CD4-positive, alpha-beta T cell (primary cell): ENCODE measurements around the gene BCDIN3D. TPM values are rescaled to one million over a fixed set of nuclear protein-coding genes. Genes with fewer than 3 reads are reported as not detected.

Experiments
- ATAC-seq: fragments of 200-7000 bp; cut with Tn5 transposase; one replicate; pipeline ENCODE4 v1.10.0; 2022; ENCODE audit warnings: mild to moderate bottlenecking; ENCODE audit not compliant: poor library complexity
- CTCF ChIA-PET: fragments of 350-600 bp; sonication (Branson Sonifier 250); formaldehyde crosslinking; loops from one replicate; lab custom pipeline; 2021; ENCODE audit warnings: antibody characterized with exemption, inconsistent platforms; lab: Charles Lee
- POLR2A ChIA-PET: fragments of 350-600 bp; sonication (Branson Sonifier 250); formaldehyde crosslinking; loops from one replicate; lab custom pipeline; 2021; ENCODE audit warnings: antibody characterized with exemption, inconsistent platforms; lab: Charles Lee
- DNase-seq, 14 experiments: peaks; one replicate each; pipeline ENCODE4 v3.0.0-alpha.2; 2013 to 2020; ENCODE audit warnings: mixed read lengths in 2 of 14
- H3K27ac ChIP-seq, 2 donors: one replicate each; pipeline versions ENCODE4 v1.5.1 to v1.7.0; 2013; ENCODE audit warnings: low read length in 2 of 2, low read depth in 1 of 2, mild to moderate bottlenecking in 1 of 2
- H3K27me3 ChIP-seq, 2 experiments: 1 replicate in 1 of 2; 2 replicates in 1 of 2; pipeline versions ENCODE4 v1.6.1 to v1.7.0; 2013; ENCODE audit warnings: low read length in 2 of 2, control low read depth in 1 of 2, mild to moderate bottlenecking in 1 of 2, moderate library complexity in 1 of 2; ENCODE audit not compliant: insufficient read depth in 2 of 2, control insufficient read depth in 1 of 2
- H3K36me3 ChIP-seq: one replicate; pipeline ENCODE4 v1.6.1; 2013; ENCODE audit warnings: low read length, control low read depth; ENCODE audit not compliant: insufficient read depth
- H3K4me1 ChIP-seq: one replicate; pipeline ENCODE4 v1.6.1; 2013; ENCODE audit warnings: low read length, control low read depth; ENCODE audit not compliant: insufficient read depth
- H3K4me3 ChIP-seq: one replicate; pipeline ENCODE4 v1.5.1; 2013; ENCODE audit warnings: mild to moderate bottlenecking, low read length, moderate library complexity
- H3K9me3 ChIP-seq, 2 experiments: 1 replicate in 1 of 2; 2 replicates in 1 of 2; pipeline versions ENCODE4 v1.6.1 to v1.7.0; 2013; ENCODE audit warnings: low read length in 2 of 2, mild to moderate bottlenecking in 2 of 2, control low read depth in 1 of 2, moderate library complexity in 1 of 2; ENCODE audit not compliant: control insufficient read depth in 1 of 2, insufficient read depth in 1 of 2
- H3K27ac Mint-ChIP-seq: one replicate; pipeline ENCODE4 v1.8.0; 2020; ENCODE audit warnings: mixed read lengths
- H3K27me3 Mint-ChIP-seq: one replicate; pipeline ENCODE4 v1.8.0; 2021; ENCODE audit warnings: mixed read lengths
- H3K36me3 Mint-ChIP-seq: one replicate; pipeline ENCODE4 v1.8.0; 2021; ENCODE audit warnings: low read depth, mixed read lengths
- H3K4me1 Mint-ChIP-seq: one replicate; pipeline ENCODE4 v1.8.0; 2021; ENCODE audit warnings: low read depth, mixed read lengths
- H3K4me3 Mint-ChIP-seq: one replicate; pipeline ENCODE4 v1.8.0; 2020; ENCODE audit warnings: mild to moderate bottlenecking, mixed read lengths
- H3K9me3 Mint-ChIP-seq: one replicate; pipeline ENCODE4 v1.8.0; 2020; ENCODE audit warnings: mixed read lengths
- intact Hi-C, 2 experiments: fragments of 100-400 bp; cut with DNase I in 1 of 2; cut with micrococcal nuclease in 1 of 2; formaldehyde crosslinking; loops; one replicate each; pipeline versions ENCODE4 v1.15.1 to v1.9.0; 2023 to 2025; cut with DNase I, micrococcal nuclease
- total RNA-seq, 174 experiments: library from RNA in 2 of 174; stranded (reverse) in 2 of 174; gene quantifications; one replicate each; pipeline ENCODE4 v1.2.3 and lab custom pipeline; 2021 to 2026
- TF ChIP-seq, protein P1 (sequence below): fragments of 200-600 bp; IDR thresholded peaks from one replicate; pipeline ENCODE4 v1.8.0; 2022; ENCODE audit warnings: antibody characterized with exemption, mild to moderate bottlenecking

The BCDIN3D gene
- total RNA-seq, 2 experiments from 2014 or later = 2.8 to 3.9 TPM

GRCh38 chr12:49885118-49885517 is 42.2 kb upstream of the BCDIN3D start:
- H3K27me3 Mint-ChIP-seq = peaks cover 8% of the 10 kb centered on the region
- intact Hi-C loops = no loop called here
- H3K4me1 Mint-ChIP-seq = no peaks in the 10 kb centered on the region
- no peak overlapping the region for H3K27ac Mint-ChIP-seq
- Histone ChIP-seq H3K9me3 (no peaks in the 10 kb centered on the region), H3K4me1 (peaks cover 12% of the 10 kb centered on the region), H3K36me3 (no peaks in the 10 kb centered on the region), H3K27ac (no peak overlapping the region), H3K27me3 (peaks cover 4 to 22% of the 10 kb centered on the region in 2 experiments), H3K4me3 (no peak overlapping the region)
- H3K4me3 Mint-ChIP-seq = no peak overlapping the region
- no peaks in the 10 kb centered on the region for H3K36me3 Mint-ChIP-seq
- TF ChIP-seq, protein P1, sequence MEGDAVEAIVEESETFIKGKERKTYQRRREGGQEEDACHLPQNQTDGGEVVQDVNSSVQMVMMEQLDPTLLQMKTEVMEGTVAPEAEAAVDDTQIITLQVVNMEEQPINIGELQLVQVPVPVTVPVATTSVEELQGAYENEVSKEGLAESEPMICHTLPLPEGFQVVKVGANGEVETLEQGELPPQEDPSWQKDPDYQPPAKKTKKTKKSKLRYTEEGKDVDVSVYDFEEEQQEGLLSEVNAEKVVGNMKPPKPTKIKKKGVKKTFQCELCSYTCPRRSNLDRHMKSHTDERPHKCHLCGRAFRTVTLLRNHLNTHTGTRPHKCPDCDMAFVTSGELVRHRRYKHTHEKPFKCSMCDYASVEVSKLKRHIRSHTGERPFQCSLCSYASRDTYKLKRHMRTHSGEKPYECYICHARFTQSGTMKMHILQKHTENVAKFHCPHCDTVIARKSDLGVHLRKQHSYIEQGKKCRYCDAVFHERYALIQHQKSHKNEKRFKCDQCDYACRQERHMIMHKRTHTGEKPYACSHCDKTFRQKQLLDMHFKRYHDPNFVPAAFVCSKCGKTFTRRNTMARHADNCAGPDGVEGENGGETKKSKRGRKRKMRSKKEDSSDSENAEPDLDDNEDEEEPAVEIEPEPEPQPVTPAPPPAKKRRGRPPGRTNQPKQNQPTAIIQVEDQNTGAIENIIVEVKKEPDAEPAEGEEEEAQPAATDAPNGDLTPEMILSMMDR = no peak
- ATAC-seq (no peak), DNase-seq (no peak)
- POLR2A ChIA-PET = no interaction called here
- CTCF ChIA-PET = no interaction called here
- H3K9me3 Mint-ChIP-seq = no peaks in the 10 kb centered on the region

GRCh38 chr12:49882851-49883464 is 40.1 kb upstream of the BCDIN3D start:
- no peaks in the 10 kb centered on the region for H3K36me3 ChIP-seq
- H3K4me1 ChIP-seq = no peaks in the 10 kb centered on the region
- H3K4me3 ChIP-seq = no peak overlapping the region
- POLR2A ChIA-PET = no interaction called here
- intact Hi-C loops = no loop called here
- TF ChIP-seq, protein P1 = no peak
- Mint-ChIP-seq H3K4me1 (no peaks in the 10 kb centered on the region), H3K36me3 (no peaks in the 10 kb centered on the region), H3K4me3 (no peak overlapping the region), H3K9me3 (no peaks in the 10 kb centered on the region), H3K27ac (no peak overlapping the region), H3K27me3 (peaks cover 8% of the 10 kb centered on the region)
- H3K9me3 ChIP-seq = no peaks in the 10 kb centered on the region
- peaks cover 4 to 22% of the 10 kb centered on the region in 2 experiments for H3K27me3 ChIP-seq
- DNase-seq (no peak), ATAC-seq (no peak)
- CTCF ChIA-PET = no interaction called here
- H3K27ac ChIP-seq = no peak overlapping the region

GRCh38 chr12:49882248-49882850 is 39.4 kb upstream of the BCDIN3D start:
- Histone ChIP-seq H3K9me3 (no peaks in the 10 kb centered on the region), H3K27ac (no peak overlapping the region), H3K4me1 (no peaks in the 10 kb centered on the region), H3K36me3 (no peaks in the 10 kb centered on the region), H3K4me3 (no peak overlapping the region), H3K27me3 (peaks cover 0 to 19% of the 10 kb centered on the region in 2 experiments)
- CTCF ChIA-PET = no interaction called here
- TF ChIP-seq, protein P1 = no peak
- no peak overlapping the region for H3K4me3 Mint-ChIP-seq
- H3K4me1 Mint-ChIP-seq = no peaks in the 10 kb centered on the region
- H3K27me3 Mint-ChIP-seq = peaks cover 8% of the 10 kb centered on the region
- ATAC-seq (no peak), DNase-seq (no peak)
- intact Hi-C loops = no loop called here
- no peaks in the 10 kb centered on the region for H3K9me3 Mint-ChIP-seq
- H3K27ac Mint-ChIP-seq = no peak overlapping the region
- POLR2A ChIA-PET = no interaction called here
- H3K36me3 Mint-ChIP-seq = no peaks in the 10 kb centered on the region
